ENCODE results near the gene MICAL2. TPM values are rescaled to one million over a fixed set of nuclear protein-coding genes. Genes with fewer than 3 reads are reported as not detected.

The MICAL2 gene
- total and polyA plus RNA-seq, 2 of the 8 experiments (the other 6 are each of a cell fraction or from before 2014, with no cell fraction given): 1.3 to 4.1 TPM

DNA sequence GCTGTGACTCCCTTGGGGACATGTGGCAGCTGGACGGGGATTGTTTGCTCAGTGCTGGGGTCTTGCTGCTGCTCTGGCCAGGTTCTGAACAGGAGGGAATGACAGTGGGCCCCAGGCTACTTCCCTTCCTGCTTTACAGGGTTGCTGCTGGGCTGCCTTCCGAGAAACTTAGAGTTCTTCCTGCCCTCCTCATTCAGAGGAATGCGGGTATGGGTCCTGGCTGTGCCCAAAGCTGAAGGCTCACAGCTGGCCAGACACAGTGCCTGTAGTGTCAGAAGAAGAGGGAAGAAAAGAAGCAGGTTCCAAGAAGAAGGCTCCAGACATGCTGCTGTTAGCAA lies 158.7 kb downstream of the MICAL2 start (continued):
- TF ChIP-seq HDAC2 (IDR thresholded peaks at IDR 0.05; ENCODE audit: borderline replicate concordance in 1 of 2, low read depth in 2 of 2, low read length in 2 of 2): no peak
- TF ChIP-seq TAF7 (optimal IDR thresholded peaks at IDR 0.05; ENCODE audit: borderline replicate concordance, low read depth, low read length): no peak
- TF ChIP-seq RFX5 (IDR thresholded peaks at IDR 0.05; ENCODE audit: borderline replicate concordance, low read depth, low read length): no peak

Measured in H1 (cell line).